ENCODE measurements around the gene NR1I3. TPM values are rescaled to one million over a fixed set of nuclear protein-coding genes. Genes with fewer than 3 reads are reported as not detected.

The NR1I3 gene
- total and polyA plus RNA-seq, 2 of the 13 experiments (the other 11 are each of a cell fraction or from before 2014, with no cell fraction given), result 0.62 to 0.95 TPM

GRCh38 chr1:161218301-161219077 is 19.5 kb downstream of the NR1I3 start (continued):
- TF ChIP-seq MIER3 (CRISPR knock-in tag; IDR thresholded peaks at IDR 0.05; ENCODE audit: borderline replicate concordance) (peak; percentile 50; the same call in 1 of the 2 replicates), ZBTB40 (IDR thresholded peaks at IDR 0.05) (no peak), ZBTB40 (CRISPR knock-in tag; IDR thresholded peaks at IDR 0.05) (no peak; the same call in 1 of the 2 replicates), POLR2G (IDR thresholded peaks at IDR 0.05; ENCODE audit: low read depth, low read length) (peak; percentile 84), ZBTB21 (CRISPR knock-in tag; IDR thresholded peaks at IDR 0.05) (0 out of 2 replicates have a peak, but pooled peaks have one; percentile 4), KAT7 (CRISPR knock-in tag; IDR thresholded peaks at IDR 0.05; ENCODE audit: borderline replicate concordance) (peak; percentile 35; the same call in 1 of the 2 replicates), HNRNPUL1 (IDR thresholded peaks at IDR 0.05; ENCODE audit: low read depth, low read length) (no peak), ZNF556 (CRISPR knock-in tag; IDR thresholded peaks at IDR 0.05; ENCODE audit: borderline replicate concordance) (0 out of 2 replicates have a peak, but pooled peaks have one; percentile 23), MTERF4 (CRISPR knock-in tag; IDR thresholded peaks at IDR 0.05) (no peak), JUND (CRISPR knock-in tag; IDR thresholded peaks at IDR 0.05) (peak; percentile 35), ZNF713 (CRISPR knock-in tag; IDR thresholded peaks at IDR 0.05) (no peak), SP5 (CRISPR knock-in tag; IDR thresholded peaks at IDR 0.05; ENCODE audit: borderline replicate concordance, low read depth) (peak; percentile 99), NCOA5 (CRISPR knock-in tag; IDR thresholded peaks at IDR 0.05) (no peak), KDM4B (CRISPR knock-in tag; IDR thresholded peaks at IDR 0.05) (0 out of 2 replicates have a peak, but pooled peaks have one; percentile 25), FOXP1 (IDR thresholded peaks at IDR 0.05) (no peak), FOXP1 (CRISPR knock-in tag; IDR thresholded peaks at IDR 0.05) (peak; percentile 94), ZNF589 (CRISPR knock-in tag; conservative IDR thresholded peaks at IDR 0.05) (peak; percentile 12; the same call in 1 of the 2 replicates), KDM6A (CRISPR knock-in tag; IDR thresholded peaks at IDR 0.05; ENCODE audit: low read depth) (peak; percentile 89), TEAD2 (CRISPR knock-in tag; IDR thresholded peaks at IDR 0.05) (no peak), E2F2 (CRISPR knock-in tag; IDR thresholded peaks at IDR 0.05; ENCODE audit: borderline replicate concordance) (no peak)
